GM23338 (cell line): ENCODE measurements around the gene RAD21L1. TPM values are rescaled to one million over a fixed set of nuclear protein-coding genes. Genes with fewer than 3 reads are reported as not detected.

Experiments used
- ATAC-seq: fragments of 200-7000 bp; cut with Tn5 transposase; 3 replicates; pipeline ENCODE4 v1.9.1; 2020
- DNase-seq: peaks from one replicate; pipeline ENCODE4 v3.0.0-alpha.2; 2015; ENCODE audit warnings: low spot score
- H2AFZ ChIP-seq: fragments of 200-600 bp; sonication (generic); 2 replicates; pipeline ENCODE4 v1.8.0; 2016; ENCODE audit warnings: antibody characterized with exemption, mild to moderate bottlenecking, moderate library complexity
- H3F3A ChIP-seq: fragments of 200-600 bp; sonication (generic); replicated peaks from 2 replicates; pipeline ENCODE4 v1.8.0; 2017; ENCODE audit warnings: antibody characterized with exemption, mixed run types, low read depth
- H3K27ac ChIP-seq: fragments of 200-600 bp; sonication (generic); 2 replicates; pipeline ENCODE4 v1.6.1; 2016; ENCODE audit warnings: low read depth
- H3K27me3 ChIP-seq: fragments of 200-600 bp; sonication (generic); 2 replicates; pipeline ENCODE4 v1.8.0; 2016; ENCODE audit warnings: mild to moderate bottlenecking, mixed run types, moderate library complexity; ENCODE audit not compliant: insufficient read depth
- H3K36me3 ChIP-seq: fragments of 200-600 bp; sonication (generic); 2 replicates; pipeline ENCODE4 v1.8.0; 2016; ENCODE audit warnings: mild to moderate bottlenecking; ENCODE audit not compliant: insufficient read depth
- H3K4me1 ChIP-seq: fragments of 200-600 bp; sonication (generic); 2 replicates; pipeline ENCODE4 v1.8.0; 2016; ENCODE audit warnings: mild to moderate bottlenecking, moderate library complexity; ENCODE audit not compliant: insufficient read depth
- H3K4me2 ChIP-seq: fragments of 200-600 bp; sonication (generic); 2 replicates; pipeline ENCODE4 v1.7.1; 2017; ENCODE audit warnings: mixed run types
- H3K4me3 ChIP-seq: fragments of 200-600 bp; sonication (generic); 2 replicates; pipeline ENCODE4 v1.6.1; 2016; ENCODE audit warnings: mixed run types
- H3K79me2 ChIP-seq: fragments of 200-600 bp; sonication (generic); replicated peaks from 2 replicates; pipeline ENCODE4 v1.8.0; 2017; ENCODE audit warnings: mild to moderate bottlenecking; ENCODE audit not compliant: insufficient read depth
- H3K9me2 ChIP-seq: fragments of 200-600 bp; sonication (generic); 2 replicates; pipeline ENCODE4 v1.8.0; 2017; ENCODE audit not compliant: insufficient read depth
- H4K20me1 ChIP-seq: fragments of 200-600 bp; sonication (generic); replicated peaks from 2 replicates; pipeline ENCODE4 v1.8.0; 2017; ENCODE audit warnings: mild to moderate bottlenecking; ENCODE audit not compliant: insufficient read depth
- H3K27ac Mint-ChIP-seq: 2 replicates; pipeline ENCODE4 v1.8.0; 2020; ENCODE audit warnings: inconsistent platforms, mild to moderate bottlenecking, moderate library complexity, mixed read lengths
- H3K27me3 Mint-ChIP-seq: 3 replicates; pipeline ENCODE4 v1.8.0; 2022; ENCODE audit warnings: low read depth, mild to moderate bottlenecking, moderate library complexity, mixed read lengths, inconsistent platforms; ENCODE audit not compliant: insufficient read depth, poor library complexity
- H3K36me3 Mint-ChIP-seq: 3 replicates; pipeline ENCODE4 v1.8.0; 2021; ENCODE audit warnings: low read depth, mild to moderate bottlenecking, inconsistent platforms, moderate library complexity, mixed read lengths
- H3K4me1 Mint-ChIP-seq: 3 replicates; pipeline ENCODE4 v1.8.0; 2020; ENCODE audit warnings: mild to moderate bottlenecking, inconsistent platforms, mixed read lengths
- H3K4me3 Mint-ChIP-seq: 3 replicates; pipeline ENCODE4 v1.8.0; 2021; ENCODE audit warnings: moderate library complexity, mild to moderate bottlenecking, inconsistent platforms, mixed read lengths
- H3K9me3 Mint-ChIP-seq: 3 replicates; pipeline ENCODE4 v1.8.0; 2020; ENCODE audit warnings: moderate library complexity, mild to moderate bottlenecking, inconsistent platforms, mixed read lengths
- CREB1 ChIP-seq: fragments of 250-450 bp; sonication (Bioruptor Pico); IDR thresholded peaks from 2 replicates; pipeline ENCODE4 v1.5.0; 2020; ENCODE audit warnings: low read depth, mild to moderate bottlenecking, moderate library complexity
- EZH2 ChIP-seq: fragments of 200-600 bp; sonication (generic); IDR thresholded peaks from one replicate; pipeline ENCODE4 v1.8.0; 2017; ENCODE audit warnings: antibody characterized with exemption, mild to moderate bottlenecking, low read depth; ENCODE audit not compliant: unreplicated experiment
- EZH2phosphoT487 ChIP-seq: fragments of 200-600 bp; sonication (generic); IDR thresholded peaks from one replicate; pipeline ENCODE4 v1.8.1; 2018; ENCODE audit warnings: antibody characterized with exemption; ENCODE audit not compliant: unreplicated experiment
- JUNB ChIP-seq: IDR thresholded peaks from one replicate; pipeline ENCODE4 v1.6.1; 2016; ENCODE audit warnings: antibody characterized with exemption; ENCODE audit not compliant: unreplicated experiment
- NANOG ChIP-seq: IDR thresholded peaks from 2 replicates; pipeline ENCODE4 v1.6.1; 2016; ENCODE audit warnings: antibody characterized with exemption, borderline replicate concordance
- STAT1 ChIP-seq: IDR thresholded peaks from one replicate; pipeline ENCODE4 v1.6.1; 2016; ENCODE audit warnings: antibody characterized with exemption; ENCODE audit not compliant: unreplicated experiment
- ZNF331 ChIP-seq: fragments of 250-450 bp; sonication (Bioruptor Pico); IDR thresholded peaks from 2 replicates; pipeline ENCODE4 v1.5.0; 2020; ENCODE audit warnings: low read depth, mild to moderate bottlenecking, moderate library complexity
- polyA plus RNA-seq: library from polyadenylated mRNA; unstranded; fragments of >200 nt; fragmentation: Nextera tagmentation; extraction: Ambion mirVana; gene quantifications from 2 replicates; pipeline ENCODE4 v1.2.1, GENCODE V29; 2016
- total RNA-seq: library from RNA; depleted of rRNA; stranded (reverse); fragments of >200 nt; shearing (Covaris generic); gene quantifications from 2 replicates; pipeline ENCODE4 v1.2.3, GENCODE V29; 2014
- TF ChIP-seq, protein P1 (sequence below), 2 experiments: fragments of 200-600 bp in 1 of 2; sonication (generic) in 1 of 2; conservative IDR thresholded peaks; 2 replicates each; pipeline versions ENCODE4 v1.5.1 to v1.6.1; 2016 to 2017; ENCODE audit warnings: antibody characterized with exemption in 2 of 2, low read depth in 2 of 2, mild to moderate bottlenecking in 2 of 2, moderate library complexity in 1 of 2
- TF ChIP-seq, protein P2 (sequence below): IDR thresholded peaks from one replicate; pipeline ENCODE4 v1.6.1; 2018; ENCODE audit warnings: antibody characterized with exemption; ENCODE audit not compliant: unreplicated experiment

Gene RAD21L1
- total and polyA plus RNA-seq, 2 experiments from 2014 or later, result 0.10 to 0.95 TPM

DNA sequence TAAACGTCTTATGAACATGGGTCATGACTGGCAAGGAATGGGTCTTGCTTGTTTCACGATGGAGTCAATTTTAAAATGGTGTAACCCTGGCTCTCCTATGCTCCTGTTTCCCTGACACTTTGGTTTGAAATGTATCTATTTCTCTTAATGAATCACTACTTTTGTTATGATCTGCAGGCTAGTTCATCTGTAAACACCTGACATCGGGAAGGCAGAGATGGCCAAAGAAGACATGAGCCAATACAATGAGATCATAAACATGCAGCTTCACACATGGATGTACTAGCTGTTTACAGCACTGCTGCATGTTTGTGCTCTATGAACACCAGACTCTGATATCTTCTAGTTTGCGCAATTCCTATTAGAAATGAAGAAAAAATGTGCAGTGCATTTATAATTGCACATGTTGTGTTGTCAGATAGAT lies 11.0 kb upstream of the RAD21L1 start:
- Histone ChIP-seq H3K36me3 (no peaks in the 10 kb centered on the region), H4K20me1 (no peaks in the 10 kb centered on the region), H2AFZ (no peak overlapping the region), H3K4me3 (no peak overlapping the region), H3K27ac (no peak overlapping the region), H3K27me3 (no peaks in the 10 kb centered on the region), H3K4me1 (peaks cover 16% of the 10 kb centered on the region), H3K9me2 (no peaks in the 10 kb centered on the region), H3K4me2 (no peak overlapping the region), H3K79me2 (no peaks in the 10 kb centered on the region), H3F3A (no peaks in the 10 kb centered on the region)
- H3K4me1 Mint-ChIP-seq, result peaks cover 24% of the 10 kb centered on the region
- no peaks in the 10 kb centered on the region; the same call in 1 of the 3 replicates for H3K36me3 Mint-ChIP-seq
- peaks cover 28% of the 10 kb centered on the region; the same call in 2 of the 3 replicates for H3K9me3 Mint-ChIP-seq
- no peak overlapping the region for H3K27ac Mint-ChIP-seq
- ATAC-seq (no peak), DNase-seq (no peak)
- no peak overlapping the region for H3K4me3 Mint-ChIP-seq
- H3K27me3 Mint-ChIP-seq, result no peaks in the 10 kb centered on the region
- TF ChIP-seq, protein P1, sequence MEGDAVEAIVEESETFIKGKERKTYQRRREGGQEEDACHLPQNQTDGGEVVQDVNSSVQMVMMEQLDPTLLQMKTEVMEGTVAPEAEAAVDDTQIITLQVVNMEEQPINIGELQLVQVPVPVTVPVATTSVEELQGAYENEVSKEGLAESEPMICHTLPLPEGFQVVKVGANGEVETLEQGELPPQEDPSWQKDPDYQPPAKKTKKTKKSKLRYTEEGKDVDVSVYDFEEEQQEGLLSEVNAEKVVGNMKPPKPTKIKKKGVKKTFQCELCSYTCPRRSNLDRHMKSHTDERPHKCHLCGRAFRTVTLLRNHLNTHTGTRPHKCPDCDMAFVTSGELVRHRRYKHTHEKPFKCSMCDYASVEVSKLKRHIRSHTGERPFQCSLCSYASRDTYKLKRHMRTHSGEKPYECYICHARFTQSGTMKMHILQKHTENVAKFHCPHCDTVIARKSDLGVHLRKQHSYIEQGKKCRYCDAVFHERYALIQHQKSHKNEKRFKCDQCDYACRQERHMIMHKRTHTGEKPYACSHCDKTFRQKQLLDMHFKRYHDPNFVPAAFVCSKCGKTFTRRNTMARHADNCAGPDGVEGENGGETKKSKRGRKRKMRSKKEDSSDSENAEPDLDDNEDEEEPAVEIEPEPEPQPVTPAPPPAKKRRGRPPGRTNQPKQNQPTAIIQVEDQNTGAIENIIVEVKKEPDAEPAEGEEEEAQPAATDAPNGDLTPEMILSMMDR (conservative IDR thresholded peaks at IDR 0.05; ENCODE audit: low read depth in 2 of 2), result no peak
- no peak for TF ChIP-seq JUNB
- no peak for TF ChIP-seq EZH2
- no peak for TF ChIP-seq ZNF331 (CRISPR knock-in tag)
- no peak for TF ChIP-seq EZH2phosphoT487
- TF ChIP-seq NANOG, result no peak

DNA sequence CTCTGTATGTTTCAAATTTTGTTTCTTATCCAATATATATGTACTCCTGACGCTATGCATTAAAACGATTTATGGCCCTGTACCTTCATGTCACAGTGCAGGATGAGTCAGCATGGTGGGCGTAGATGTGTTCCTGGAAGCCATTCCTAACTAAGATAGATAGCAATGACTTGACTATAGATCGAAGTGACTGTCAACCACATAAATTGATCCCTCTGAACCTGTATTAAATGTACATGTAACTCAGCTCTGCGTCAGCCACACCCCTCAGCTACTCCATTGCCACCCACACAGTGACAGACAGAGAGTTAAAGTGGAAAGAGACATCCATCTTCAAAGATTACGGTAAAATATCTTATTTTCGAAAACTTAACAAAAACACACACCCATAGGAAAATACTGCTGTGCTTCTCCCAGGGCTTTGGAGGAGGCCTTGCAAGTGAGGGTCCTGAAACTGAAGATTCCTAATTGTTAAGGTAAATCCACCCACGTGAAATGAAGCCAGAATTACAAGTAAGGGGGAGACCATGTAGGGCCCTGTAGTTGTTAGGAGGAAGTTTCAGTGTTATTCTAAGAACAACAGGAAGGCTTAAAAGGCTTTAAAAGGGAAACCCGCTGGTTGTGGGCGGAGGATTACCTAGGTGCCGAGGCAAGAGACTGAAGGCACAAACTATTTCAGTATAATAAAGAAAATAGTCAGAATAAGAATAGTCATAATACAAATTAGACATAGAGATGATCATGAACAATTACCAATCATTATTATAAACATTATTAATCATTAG lies 10.3 kb upstream of the RAD21L1 start:
- H3K27ac ChIP-seq, result no peak overlapping the region
- ATAC-seq, result no peak
- no peak for TF ChIP-seq CREB1 (CRISPR knock-in tag)
- TF ChIP-seq STAT1, result no peak
- TF ChIP-seq, protein P2, sequence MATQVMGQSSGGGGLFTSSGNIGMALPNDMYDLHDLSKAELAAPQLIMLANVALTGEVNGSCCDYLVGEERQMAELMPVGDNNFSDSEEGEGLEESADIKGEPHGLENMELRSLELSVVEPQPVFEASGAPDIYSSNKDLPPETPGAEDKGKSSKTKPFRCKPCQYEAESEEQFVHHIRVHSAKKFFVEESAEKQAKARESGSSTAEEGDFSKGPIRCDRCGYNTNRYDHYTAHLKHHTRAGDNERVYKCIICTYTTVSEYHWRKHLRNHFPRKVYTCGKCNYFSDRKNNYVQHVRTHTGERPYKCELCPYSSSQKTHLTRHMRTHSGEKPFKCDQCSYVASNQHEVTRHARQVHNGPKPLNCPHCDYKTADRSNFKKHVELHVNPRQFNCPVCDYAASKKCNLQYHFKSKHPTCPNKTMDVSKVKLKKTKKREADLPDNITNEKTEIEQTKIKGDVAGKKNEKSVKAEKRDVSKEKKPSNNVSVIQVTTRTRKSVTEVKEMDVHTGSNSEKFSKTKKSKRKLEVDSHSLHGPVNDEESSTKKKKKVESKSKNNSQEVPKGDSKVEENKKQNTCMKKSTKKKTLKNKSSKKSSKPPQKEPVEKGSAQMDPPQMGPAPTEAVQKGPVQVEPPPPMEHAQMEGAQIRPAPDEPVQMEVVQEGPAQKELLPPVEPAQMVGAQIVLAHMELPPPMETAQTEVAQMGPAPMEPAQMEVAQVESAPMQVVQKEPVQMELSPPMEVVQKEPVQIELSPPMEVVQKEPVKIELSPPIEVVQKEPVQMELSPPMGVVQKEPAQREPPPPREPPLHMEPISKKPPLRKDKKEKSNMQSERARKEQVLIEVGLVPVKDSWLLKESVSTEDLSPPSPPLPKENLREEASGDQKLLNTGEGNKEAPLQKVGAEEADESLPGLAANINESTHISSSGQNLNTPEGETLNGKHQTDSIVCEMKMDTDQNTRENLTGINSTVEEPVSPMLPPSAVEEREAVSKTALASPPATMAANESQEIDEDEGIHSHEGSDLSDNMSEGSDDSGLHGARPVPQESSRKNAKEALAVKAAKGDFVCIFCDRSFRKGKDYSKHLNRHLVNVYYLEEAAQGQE, result no peak
- H3K36me3 ChIP-seq, result no peaks in the 10 kb centered on the region
- no peaks in the 10 kb centered on the region for H4K20me1 ChIP-seq
- DNase-seq, result no peak
- Mint-ChIP-seq H3K4me3 (no peak overlapping the region), H3K27ac (peak overlapping the region; percentile 46), H3K36me3 (no peaks in the 10 kb centered on the region; the same call in 1 of the 3 replicates), H3K9me3 (peaks cover 29% of the 10 kb centered on the region; the same call in 2 of the 3 replicates), H3K27me3 (no peaks in the 10 kb centered on the region), H3K4me1 (peaks cover 24% of the 10 kb centered on the region)
- H3K4me1 ChIP-seq, result peaks cover 16% of the 10 kb centered on the region
- no peaks in the 10 kb centered on the region for H3K9me2 ChIP-seq
- H3K79me2 ChIP-seq, result no peaks in the 10 kb centered on the region
- no peaks in the 10 kb centered on the region for H3K27me3 ChIP-seq
- H3F3A ChIP-seq, result no peaks in the 10 kb centered on the region
- H3K4me2 ChIP-seq, result no peak overlapping the region
- no peak overlapping the region for H3K4me3 ChIP-seq
- peak overlapping the region; percentile 70 for H2AFZ ChIP-seq
